ENCODE data around the gene ZNF511.

- TF ChIP-seq, protein P1, sequence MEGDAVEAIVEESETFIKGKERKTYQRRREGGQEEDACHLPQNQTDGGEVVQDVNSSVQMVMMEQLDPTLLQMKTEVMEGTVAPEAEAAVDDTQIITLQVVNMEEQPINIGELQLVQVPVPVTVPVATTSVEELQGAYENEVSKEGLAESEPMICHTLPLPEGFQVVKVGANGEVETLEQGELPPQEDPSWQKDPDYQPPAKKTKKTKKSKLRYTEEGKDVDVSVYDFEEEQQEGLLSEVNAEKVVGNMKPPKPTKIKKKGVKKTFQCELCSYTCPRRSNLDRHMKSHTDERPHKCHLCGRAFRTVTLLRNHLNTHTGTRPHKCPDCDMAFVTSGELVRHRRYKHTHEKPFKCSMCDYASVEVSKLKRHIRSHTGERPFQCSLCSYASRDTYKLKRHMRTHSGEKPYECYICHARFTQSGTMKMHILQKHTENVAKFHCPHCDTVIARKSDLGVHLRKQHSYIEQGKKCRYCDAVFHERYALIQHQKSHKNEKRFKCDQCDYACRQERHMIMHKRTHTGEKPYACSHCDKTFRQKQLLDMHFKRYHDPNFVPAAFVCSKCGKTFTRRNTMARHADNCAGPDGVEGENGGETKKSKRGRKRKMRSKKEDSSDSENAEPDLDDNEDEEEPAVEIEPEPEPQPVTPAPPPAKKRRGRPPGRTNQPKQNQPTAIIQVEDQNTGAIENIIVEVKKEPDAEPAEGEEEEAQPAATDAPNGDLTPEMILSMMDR (conservative IDR thresholded peaks at IDR 0.05; ENCODE audit: low read depth, low read length) = no peak
- TF ChIP-seq EZH2 (IDR thresholded peaks at IDR 0.05; ENCODE audit: low read length, unreplicated experiment) (no peak), EZH2phosphoT487 (IDR thresholded peaks at IDR 0.05; ENCODE audit: borderline replicate concordance, low read length) (no peak)
These were observed 39.3 kb upstream of the ZNF511 start for GRCh38 chr10:133269367-133269766.

Data from PC-3 (cell line).